AG10803 (cell line): ENCODE results near the gene JAM3.

Source experiments
- DNase-seq: peaks from one replicate; pipeline ENCODE4 v3.0.0; 2010; ENCODE audit warnings: low read depth
- H3K4me3 ChIP-seq: 2 replicates; pipeline ENCODE4 v1.5.1; 2011; ENCODE audit warnings: mild to moderate bottlenecking, low read length, control low read depth
- TF ChIP-seq, protein P1 (sequence below): conservative IDR thresholded peaks from 2 replicates; pipeline ENCODE4 v1.5.1; 2011; ENCODE audit warnings: mild to moderate bottlenecking, low read length, control low read depth, inconsistent platforms

JAM3 gene

DNA sequence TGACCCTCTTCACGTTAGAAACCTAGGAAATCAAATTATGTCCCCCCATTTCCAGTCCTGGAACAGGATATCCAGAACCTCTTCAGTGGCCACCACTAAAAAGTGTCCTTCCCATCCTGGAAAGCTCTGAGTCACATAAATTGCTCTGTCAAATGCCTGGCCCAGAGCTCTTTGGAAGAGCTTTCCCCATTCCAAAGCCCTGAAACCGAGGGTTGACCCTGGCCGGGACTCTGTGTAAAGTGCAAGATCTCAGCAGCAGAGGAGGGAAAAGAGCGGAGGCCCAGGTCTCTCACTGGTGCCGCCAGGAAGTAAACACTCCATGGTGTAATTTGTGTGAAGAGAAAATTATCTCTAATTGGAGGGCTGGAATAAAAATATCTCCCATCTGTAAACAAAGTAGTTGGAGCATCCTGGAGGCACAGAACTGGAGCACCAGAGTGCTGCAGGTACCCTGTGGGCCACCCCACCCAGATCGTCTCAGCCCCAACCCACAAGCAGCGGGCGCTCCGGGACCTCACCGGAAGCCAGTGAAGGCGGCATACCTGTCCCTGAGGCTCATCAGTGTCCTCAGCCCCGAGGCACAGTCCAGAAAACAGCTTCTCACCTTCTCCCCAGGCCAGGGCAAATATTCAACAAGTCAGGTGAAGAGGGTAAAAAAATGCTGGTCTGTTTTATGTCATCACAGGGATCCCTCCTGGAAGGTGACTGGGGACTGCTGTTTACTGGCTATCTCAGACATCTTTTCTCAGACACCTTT lies 4.7 kb upstream of the JAM3 start:
- TF ChIP-seq, protein P1, sequence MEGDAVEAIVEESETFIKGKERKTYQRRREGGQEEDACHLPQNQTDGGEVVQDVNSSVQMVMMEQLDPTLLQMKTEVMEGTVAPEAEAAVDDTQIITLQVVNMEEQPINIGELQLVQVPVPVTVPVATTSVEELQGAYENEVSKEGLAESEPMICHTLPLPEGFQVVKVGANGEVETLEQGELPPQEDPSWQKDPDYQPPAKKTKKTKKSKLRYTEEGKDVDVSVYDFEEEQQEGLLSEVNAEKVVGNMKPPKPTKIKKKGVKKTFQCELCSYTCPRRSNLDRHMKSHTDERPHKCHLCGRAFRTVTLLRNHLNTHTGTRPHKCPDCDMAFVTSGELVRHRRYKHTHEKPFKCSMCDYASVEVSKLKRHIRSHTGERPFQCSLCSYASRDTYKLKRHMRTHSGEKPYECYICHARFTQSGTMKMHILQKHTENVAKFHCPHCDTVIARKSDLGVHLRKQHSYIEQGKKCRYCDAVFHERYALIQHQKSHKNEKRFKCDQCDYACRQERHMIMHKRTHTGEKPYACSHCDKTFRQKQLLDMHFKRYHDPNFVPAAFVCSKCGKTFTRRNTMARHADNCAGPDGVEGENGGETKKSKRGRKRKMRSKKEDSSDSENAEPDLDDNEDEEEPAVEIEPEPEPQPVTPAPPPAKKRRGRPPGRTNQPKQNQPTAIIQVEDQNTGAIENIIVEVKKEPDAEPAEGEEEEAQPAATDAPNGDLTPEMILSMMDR: no peak
- DNase-seq: no peak
- H3K4me3 ChIP-seq: no peak overlapping the region

DNA sequence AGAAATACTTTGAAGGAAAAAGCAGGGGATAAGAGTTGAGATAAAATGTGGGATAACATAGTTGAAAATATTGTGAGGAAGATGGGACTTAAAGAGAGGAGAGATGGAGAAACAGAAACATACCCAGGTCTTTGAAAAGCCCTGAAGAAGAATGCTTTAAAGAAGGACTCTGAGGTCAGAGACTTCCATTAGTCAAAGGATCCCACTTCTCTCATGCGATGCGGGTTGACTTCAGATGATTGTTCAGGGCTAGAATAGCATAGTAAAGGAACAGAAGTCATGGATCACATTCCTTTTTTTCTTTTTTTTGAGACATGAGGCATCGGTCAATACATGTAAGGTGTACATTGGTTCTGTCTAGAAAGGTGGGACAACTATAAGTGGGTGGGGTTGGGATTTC lies 3.5 kb upstream of the JAM3 start:
- TF ChIP-seq, protein P1: no peak
- DNase-seq: no peak
- H3K4me3 ChIP-seq: no peak overlapping the region

DNA sequence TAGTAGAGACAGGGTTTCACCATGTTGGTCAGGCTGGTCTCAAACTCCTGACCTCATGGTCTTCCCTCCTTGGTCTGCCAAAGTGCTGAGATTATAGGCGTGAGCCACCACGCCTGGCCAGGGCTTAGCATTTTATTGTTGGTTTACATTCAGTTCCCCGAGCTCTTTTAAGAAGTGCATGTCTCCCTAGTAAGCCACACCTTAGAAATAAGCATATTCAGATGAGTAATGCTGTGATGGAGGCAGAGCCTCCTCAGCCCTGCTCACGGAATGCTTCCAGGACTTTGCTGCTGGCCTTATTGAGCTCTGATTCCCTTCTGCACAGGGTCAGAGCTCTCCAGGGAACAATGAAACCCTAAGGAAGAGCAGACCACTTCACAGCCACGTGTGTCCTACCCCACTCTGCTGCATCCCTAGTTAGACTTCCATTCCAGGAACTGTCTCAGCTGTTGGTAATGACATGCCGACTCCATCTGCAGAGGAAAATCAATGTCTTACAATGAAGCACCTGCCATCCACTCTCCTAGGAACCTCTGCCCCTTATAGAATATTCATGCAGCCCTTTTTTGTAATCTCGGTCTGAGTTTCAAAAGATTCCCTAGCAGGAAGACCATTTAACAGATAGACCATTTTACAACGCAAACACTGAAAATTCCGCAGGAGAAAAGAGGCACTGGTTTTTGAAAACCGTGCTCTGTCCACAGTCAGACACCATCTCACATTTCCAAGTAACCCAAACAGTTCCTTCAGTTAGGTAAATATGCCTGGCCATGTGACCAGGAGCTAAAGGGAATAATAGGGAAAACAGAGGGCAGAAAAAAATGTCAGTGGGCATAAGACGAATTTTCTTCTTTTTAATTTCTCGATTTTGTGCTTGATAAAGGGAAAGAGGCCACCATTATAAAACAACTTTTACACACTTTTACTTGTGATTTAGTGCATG lies 1.7 kb upstream of the JAM3 start:
- no peak overlapping the region for H3K4me3 ChIP-seq
- no peak for DNase-seq
- TF ChIP-seq, protein P1: no peak

DNA sequence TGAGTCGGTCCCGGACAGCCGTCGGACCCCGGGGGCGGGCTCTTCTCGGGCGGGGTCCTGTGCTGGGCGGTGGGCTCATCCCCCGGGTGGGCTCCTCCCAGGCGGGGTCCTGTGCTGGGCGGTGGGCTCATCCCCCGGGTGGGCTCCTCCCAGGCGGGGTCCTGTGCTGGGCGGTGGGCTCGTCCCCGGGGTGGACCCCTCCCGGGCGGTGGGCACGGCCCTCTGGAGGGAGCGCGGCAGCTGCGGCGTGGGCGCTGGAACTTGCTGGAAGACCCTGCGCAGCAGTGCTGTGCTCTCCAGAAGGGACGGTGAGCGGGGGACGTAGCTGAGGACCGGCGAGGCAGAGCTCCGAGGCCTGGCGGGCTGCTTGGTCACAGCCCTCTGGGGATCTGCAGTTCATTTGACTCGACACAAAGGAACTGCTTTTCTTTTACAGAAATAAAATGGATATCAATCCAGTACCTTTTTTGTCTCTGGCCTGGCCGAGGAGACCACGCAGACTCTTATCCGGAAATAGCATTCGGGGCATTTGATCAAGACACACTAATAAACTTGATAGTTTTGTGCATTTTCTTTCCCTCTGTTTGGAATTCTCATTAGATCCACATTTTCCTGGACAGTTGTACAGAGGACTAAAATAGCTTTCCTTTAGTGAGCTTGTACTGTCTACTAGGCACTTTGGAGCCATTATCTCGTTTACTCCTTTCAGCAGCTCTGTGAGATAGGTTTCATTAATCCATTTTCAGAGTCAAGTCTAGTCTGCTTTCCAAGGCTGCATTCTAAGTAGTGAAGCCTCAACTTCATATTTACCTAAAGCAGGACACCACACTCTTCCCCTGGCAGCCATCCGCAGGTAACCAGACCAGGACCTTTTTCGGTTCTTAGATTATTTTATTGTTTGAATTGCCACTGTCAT lies 812 bp downstream of the JAM3 start:
- DNase-seq: peak; percentile 27
- H3K4me3 ChIP-seq: peak overlapping the region; percentile 84
- TF ChIP-seq, protein P1: no peak

DNA sequence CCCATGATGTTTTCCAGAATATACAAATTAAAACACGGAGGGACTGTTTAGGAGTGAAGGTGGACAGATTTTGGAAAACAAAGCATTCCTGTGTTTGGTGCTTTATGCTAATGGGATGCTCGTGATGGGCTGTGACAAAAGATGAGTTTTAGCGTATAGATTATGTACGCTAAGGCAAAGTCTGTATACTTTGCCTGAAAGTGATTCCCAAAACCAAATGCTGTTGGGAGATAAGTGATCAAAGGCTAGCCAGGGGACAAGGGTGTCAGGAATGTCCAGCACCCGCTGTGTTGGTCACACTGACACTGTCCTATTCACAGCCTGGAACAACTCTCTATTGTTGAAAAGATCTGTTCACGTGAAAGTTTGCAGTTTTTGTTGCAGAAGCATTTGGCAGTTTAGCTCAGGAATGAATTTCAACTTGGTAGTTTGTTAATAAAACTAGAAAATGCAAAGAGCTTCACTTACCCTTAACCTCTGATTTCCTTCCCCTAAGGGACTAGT lies 1.5 kb downstream of the JAM3 start:
- no peak for DNase-seq
- TF ChIP-seq, protein P1: no peak
- no peak overlapping the region; the same call in 1 of the 2 replicates for H3K4me3 ChIP-seq

DNA sequence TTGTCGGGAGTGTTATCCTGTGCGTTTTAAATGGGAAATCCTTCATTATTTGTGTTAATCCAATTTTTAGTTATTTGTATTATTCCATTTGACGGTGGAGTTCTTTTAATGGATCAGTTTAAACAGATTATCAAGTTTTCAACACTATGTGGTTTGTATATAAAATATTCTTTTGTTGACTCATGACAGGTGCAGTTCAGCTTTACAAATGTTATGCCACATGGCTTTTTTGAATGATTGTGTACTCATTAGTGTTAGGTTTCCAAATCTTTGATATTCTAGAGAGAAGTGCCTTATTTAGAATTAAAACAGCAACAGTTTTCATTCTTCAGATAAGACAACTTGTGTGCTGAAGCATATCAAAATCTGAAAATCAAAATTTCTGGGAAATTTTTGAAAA lies 2.4 kb downstream of the JAM3 start:
- DNase-seq: no peak
- no peak overlapping the region for H3K4me3 ChIP-seq
- TF ChIP-seq, protein P1: no peak
